HG03521 (cell line): ENCODE results near the gene PLIN3.
"Not testable (repeated sequence)": the region's sequence is repeated elsewhere in the genome, so short reads cannot be mapped to it uniquely, and the experiment has no call there.

Experiments
- ATAC-seq: cut with Tn5 transposase; IDR thresholded peaks from one replicate; pipeline ENCODE4 v1.9.1; 2021; ENCODE audit warnings: mild to moderate bottlenecking, moderate library complexity; ENCODE audit not compliant: unreplicated experiment

Gene PLIN3

DNA sequence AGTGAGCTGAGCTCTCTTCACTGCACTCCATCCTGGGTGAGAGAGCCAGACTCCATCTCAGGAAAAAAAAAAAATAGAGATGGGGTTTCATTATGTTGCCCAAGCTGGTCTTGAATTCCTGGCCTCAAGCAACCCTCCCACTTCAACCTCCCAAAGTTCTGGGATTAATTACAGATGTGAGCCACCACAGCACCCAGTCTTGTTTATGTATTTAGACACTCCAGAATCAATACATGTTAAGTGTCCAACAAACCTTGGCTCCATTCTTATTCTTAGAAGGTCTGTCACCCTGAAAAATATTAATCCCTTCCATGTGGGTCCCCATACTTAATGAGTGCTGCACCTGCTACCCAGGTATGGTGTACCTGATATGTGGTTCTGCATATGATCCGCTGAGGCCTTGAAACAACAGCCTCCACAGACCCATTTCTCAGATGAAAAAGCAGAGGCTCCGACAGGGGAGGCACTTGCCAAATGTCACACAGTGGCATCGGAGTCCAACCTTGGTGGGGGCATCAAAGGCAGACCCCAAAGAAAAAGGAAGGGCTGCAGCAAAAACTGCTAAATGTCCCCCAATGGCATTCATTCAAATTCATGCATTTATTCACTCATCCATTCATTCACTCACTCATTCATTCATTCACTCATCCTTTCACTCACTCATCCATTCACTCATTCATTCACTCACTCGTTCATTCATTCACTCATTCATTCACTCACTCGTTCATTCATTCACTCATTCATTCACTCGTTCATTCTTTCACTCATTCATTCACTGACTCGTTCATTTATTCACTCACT lies 52.6 kb downstream of the PLIN3 start:
- ATAC-seq, result no peak

DNA sequence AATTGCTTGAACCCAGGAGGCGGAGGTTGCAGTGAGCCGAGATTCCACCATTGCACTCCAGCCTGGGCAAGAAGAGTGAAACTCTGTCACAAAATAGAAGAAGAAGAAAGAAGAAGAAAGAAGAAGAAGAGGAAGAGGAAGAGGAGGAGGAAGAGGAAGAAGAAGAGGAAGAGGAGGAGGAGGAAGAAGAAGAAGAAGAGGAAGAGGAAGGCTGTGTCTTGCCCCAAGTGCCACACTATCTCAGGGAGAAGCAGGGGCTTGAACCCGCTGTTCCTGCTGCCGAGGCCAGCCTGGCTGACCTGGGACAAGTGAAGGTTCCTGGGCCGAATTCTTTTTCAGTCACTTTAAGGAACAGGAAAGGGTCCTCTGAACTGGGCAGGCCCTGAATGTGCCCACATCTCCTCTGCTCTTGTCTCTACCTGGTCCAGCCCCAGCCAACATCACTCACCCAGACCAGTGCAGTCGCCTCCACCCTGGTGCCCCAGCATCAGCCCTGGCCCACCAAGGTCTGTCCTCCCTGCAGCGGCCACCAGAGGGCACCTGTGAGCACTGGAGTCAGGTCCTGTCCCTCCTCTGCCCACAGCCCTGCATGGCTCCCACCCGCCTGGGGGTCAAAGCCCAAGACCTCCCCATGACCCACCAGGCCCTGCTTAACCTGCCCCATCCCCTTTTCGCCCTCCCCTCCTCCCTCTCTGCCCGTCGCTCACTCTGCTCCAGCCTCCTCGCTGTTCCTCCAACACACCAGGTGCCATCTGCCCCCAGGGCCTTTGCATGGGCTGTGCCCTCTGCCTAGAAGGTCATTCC lies 55.9 kb downstream of the PLIN3 start:
- no peak for ATAC-seq

DNA sequence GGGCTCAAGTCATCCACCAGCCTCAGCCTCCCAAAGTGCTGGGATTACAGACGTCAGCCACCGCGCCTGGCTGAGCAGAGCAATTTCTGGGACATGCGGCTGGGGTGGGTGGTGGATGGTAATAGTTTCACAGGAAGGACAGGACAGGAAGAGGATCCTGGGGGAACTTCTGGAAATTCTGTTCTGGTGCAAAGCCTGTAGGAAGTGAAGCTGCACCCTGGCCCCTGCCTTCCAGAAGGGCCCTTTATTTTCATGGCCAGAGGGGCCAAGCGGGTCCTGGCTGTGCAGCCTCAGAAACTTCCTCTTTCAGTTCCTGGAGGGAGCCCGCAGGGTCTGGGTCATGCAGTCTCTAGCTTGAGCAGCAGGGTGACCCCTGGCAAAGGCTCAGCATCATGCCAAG lies 60.3 kb downstream of the PLIN3 start:
- ATAC-seq, result no peak

DNA sequence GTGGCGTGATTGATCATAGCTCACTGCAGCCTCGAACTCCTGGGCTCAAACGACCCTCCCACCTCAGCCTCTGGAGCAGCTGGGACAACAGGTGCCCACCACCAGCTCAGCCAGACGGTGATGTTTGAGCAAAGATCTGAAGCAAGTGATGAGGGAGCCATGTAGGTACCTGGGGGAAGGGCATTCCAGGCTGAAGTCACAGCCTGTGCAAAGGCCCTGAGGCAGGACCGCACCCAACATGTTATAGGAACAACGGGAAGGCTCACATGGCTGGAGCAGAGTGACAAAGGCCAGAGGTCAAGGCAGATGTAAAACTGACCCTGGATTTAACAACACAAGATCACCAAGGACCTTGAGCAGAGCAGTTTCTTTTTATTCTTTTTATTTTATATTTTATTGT lies 61.1 kb downstream of the PLIN3 start:
- no peak for ATAC-seq

DNA sequence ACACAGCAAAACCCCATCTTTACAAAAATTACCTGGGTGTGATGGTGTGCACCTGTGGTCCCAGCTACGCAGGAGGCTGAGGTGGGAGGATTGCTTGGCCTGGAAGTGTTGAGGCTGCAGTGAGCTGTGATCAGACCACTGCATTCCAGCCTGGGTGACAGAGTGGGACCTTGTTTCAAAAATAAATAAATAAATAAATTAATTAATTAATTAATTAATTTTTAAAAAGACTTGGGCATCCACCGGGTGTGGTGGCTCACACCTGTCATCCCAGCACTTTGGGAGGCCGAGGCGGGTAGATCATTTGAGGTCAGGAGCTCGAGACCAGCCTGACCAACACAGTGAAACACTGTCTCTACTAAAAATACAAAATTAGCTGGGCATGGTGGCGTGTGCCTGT lies 62.3 kb downstream of the PLIN3 start:
- not testable (repeated sequence) for ATAC-seq

DNA sequence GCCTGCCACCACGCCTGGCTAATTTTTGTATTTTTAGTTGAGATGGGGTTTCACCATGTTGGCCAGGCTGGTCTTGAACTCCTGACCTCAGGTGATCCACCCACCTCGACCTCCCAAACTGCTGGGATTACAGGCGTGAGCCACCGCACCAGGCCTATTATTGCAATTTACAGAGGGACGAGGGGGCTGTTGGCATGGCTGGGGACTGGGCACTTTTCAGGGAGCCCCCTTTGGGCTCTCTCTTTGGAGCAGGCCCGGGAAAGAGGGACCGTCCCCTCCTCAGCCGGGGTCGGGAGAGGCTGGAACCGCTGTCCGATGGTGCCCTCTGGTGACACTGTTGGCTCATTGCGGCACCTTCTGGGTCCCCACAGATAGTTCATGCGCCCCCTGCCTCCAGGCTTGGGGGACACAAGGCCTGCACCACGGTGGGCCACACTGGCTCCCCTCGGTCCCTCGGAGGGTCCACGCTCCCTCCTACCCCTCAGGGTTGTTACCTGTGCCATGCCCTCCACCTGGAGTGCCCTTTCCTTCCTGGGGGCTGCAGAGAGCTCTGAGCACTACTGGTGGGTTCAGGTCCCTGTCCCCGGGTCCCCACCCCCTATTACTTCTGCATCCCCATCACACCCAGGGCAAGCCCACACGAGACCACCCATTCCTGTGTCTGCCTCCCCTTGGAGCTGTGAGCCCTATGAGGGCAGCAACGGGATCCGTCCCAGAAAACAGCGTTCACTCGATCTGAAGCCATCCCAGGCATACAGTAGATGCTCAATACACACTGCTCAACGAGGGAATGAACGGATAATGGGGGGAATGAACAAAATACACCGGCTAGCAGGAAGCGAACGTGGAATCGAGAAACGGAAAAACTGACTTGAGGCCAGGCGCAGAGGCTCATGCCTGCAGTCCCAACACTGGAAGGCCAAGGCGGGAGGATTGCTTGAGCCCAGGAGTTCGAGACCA lies 63.5 kb downstream of the PLIN3 start:
- ATAC-seq, result no peak

DNA sequence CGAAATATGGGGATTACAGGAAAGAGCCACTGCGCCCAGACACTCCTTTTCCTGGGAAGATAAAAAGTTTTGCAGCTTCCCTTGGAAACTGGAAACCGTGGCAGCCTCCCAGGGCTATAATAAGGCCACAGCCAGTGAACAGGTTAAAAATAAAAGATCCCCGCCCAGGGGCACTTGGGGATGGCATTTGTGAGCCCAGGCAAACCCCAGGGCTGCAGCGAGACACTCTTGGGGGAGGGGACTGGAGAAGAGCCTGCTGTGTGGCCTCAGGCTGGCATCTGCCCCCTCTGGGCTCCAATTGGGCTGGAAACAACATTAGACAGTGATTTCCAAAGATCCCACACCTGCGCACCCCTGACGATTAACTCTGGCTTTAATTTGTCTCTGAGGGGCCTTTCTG lies 64.8 kb downstream of the PLIN3 start:
- ATAC-seq, result no peak

DNA sequence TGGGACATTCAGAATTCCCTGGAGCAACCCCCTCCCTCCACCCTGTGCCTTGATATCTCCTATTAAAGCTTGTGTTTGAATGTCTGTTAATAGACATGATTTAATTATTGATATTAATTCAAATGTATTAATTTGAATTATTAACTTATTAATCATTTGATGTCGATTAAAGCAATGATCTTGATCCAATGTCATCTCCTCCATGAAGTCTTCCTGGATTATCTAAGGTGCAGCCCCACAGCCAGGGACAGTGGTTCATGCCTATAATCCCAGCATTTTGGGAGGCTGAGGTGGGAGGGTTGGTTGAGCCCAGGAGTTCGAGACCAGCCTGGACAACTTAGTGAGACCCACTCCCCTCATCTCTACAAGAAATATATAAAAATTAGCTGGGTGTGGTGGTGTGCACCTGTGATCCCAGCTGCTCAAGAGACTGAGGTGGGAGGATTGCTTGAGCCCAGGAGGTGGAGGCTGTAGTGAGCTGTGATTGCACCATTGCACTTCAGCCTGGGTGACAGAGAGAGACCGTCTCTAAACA lies 66.3 kb downstream of the PLIN3 start:
- no peak for ATAC-seq

DNA sequence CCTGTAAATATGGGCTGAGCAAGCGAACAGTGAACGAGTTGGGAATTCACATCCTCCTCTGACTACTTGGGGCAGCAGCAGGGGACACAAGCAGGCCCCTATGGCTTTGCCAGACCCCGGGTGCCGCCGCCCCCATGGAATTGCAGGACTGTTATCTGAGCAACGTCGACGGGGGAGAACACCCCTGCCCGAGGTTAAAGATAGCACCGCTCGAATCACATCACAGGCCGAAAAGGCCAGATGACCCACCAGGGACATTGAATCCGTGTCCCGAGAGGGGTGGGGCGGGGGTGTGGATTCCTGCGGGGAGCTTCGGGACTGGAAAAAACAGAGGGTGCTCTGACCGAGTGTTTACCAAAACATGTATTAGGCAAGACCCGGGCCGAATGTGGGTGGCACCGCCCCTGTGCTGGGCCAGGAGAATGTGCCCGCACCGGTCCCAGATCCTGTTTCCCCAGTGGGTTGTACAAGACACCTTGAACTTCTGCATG lies 66.8 kb downstream of the PLIN3 start:
- ATAC-seq, result no peak

DNA sequence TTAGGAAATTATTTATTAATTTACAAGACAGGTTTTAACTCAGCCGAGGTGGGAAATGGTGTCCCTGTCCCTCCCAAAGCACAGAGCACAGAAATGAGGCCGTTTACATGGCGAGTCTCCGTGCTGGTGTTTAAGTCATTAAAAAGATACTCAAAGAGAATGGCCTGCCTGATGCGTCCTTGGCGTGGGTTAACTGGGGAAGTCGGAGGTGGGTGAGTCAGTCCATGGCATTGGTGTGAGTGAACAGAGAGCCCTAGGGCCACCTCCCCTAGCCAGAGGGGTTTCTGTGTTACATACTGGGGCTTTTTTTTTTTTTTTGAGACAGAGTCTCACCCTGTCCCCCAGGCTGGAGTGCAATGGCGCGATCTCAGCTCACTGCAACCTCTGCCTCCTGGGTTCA lies 72.1 kb downstream of the PLIN3 start:
- ATAC-seq, result no peak

DNA sequence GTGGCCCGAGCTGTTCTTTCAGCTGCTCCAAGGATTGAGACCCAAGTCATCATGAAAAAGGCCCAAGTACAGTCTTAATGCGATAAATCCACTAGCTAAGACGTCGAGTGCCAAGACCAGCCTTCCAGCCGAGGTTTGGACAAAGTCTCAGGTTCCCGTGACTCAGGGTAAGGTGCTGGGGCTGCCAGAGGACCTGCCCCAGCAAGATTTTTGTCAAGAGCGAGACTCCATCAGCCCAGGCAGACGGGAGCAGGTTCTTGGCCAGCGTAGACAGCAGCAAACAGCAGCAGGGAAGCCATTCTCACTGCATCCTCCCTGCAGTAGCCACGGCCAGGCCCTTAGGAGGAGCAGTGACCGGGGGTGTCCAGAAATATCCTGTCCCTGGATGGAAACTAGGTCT lies 72.5 kb downstream of the PLIN3 start:
- ATAC-seq, result no peak

DNA sequence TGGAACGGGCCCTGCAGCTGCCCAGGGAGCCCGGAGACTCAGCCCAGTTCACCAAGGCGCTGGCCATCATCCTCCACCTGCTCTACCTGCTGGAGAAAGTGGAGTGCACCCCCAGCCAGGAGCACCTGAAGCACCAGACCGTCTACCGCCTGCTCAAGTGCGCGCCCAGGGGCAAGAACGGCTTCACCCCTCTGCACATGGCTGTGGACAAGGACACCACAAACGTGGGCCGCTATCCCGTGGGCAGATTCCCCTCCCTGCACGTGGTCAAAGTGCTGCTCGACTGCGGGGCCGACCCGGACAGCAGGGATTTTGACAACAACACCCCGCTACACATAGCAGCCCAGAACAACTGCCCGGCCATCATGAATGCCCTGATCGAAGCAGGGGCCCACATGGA lies 74.2 kb downstream of the PLIN3 start:
- ATAC-seq, result not testable (repeated sequence)

DNA sequence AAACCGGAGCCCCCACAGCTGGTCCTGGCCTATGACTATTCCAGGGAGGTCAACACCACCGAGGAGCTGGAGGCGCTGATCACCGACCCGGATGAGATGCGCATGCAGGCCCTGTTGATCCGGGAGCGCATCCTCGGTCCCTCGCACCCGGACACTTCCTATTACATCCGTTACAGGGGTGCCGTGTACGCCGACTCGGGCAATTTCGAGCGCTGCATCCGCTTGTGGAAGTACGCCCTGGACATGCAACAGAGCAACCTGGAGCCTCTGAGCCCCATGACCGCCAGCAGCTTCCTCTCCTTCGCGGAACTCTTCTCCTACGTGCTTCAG lies 74.6 kb downstream of the PLIN3 start:
- ATAC-seq, result not testable (repeated sequence)

DNA sequence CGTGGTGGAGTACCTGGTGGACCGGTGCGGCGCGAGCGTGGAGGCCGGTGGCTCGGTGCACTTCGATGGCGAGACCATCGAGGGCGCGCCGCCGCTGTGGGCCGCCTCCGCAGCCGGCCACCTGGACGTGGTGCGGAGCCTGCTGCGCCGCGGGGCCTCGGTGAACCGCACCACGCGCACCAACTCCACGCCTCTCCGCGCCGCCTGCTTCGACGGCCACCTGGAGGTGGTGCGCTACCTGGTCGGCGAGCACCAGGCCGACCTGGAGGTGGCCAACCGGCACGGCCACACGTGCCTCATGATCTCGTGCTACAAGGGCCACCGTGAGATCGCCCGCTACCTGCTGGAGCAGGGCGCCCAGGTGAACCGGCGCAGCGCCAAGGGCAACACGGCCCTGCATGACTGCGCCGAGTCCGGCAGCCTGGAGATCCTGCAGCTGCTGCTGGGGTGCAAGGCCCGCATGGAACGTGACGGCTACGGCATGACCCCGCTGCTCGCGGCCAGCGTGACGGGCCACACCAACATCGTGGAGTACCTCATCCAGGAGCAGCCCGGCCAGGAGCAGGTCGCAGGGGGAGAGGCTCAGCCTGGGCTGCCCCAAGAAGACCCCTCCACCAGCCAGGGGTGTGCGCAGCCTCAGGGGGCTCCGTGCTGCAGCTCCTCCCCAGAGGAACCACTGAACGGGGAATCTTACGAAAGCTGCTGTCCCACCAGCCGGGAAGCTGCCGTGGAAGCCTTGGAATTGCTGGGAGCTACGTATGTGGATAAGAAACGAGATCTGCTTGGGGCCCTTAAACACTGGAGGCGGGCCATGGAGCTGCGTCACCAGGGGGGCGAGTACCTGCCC lies 75.2 kb downstream of the PLIN3 start:
- not testable (repeated sequence) for ATAC-seq

DNA sequence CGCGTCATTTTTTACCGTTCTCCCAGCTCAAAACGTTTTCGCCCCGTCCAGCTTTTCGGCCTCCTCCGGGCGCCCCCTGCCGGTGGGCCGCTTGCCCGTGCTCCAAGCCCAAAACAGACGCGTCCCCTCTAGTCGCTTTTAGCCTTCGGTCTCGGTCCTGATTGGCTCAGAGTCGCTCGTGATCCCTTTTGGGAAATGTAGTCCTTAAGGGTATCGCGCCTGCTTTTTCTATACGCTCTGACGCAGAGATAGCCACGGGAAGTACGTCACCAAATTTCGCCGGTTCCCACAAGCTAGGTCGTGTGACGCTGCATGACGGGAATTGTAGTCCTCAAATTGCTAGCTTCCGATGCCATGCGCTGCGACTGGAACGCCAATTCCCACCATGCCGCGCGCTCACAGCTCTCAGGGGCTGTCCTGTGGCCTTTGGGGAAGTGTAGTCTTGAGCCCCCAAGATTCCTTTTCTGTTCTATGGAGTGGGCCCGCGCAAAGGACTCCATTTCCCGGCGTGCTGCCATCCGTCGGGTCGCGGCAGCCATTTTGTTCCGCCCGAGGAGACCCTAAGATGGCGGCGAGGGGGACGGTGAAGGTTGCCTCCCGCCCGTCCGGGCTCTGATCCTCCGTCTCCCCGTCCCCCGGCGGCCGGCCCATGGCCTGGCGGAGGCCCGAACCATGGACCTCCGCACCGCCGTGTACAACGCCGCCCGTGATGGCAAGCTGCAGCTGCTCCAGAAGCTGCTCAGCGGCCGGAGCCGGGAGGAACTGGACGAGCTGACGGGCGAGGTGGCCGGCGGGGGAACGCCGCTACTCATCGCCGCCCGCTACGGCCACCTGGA lies 76.1 kb downstream of the PLIN3 start, which contains the start of gene FEM1A:
FEM1A (plus strand) TSS at position 552 of the 836 bp plus-strand sequence; CDS start at position 673, 121 bp downstream.
- peak; percentile 93 for ATAC-seq
